RWPE2 (cell line): ENCODE results near the gene TAF4.
A peak's percentile ranks its signal among the peaks of the same experiment; 100 is the strongest.

ENCODE experiments used
- ATAC-seq: fragments of 200-7000 bp; cut with Tn5 transposase; 3 replicates; pipeline ENCODE4 v1.9.1; 2021; ENCODE audit warnings: low read depth
- DNase-seq: peaks from one replicate; pipeline ENCODE4 v3.0.0-alpha.2; 2020; ENCODE audit warnings: low spot score
- H3K27ac ChIP-seq: fragments of 450-650 bp; 2 replicates; pipeline ENCODE4 v1.5.1; 2017; ENCODE audit warnings: mild to moderate bottlenecking; ENCODE audit not compliant: poor library complexity, severe bottlenecking
- H3K27me3 ChIP-seq: fragments of 250-450 bp; sonication (Bioruptor Pico); 2 replicates; pipeline ENCODE4 v1.5.1; 2021; ENCODE audit warnings: mild to moderate bottlenecking, moderate library complexity; ENCODE audit not compliant: insufficient read depth, poor library complexity, severe bottlenecking
- H3K36me3 ChIP-seq: fragments of 250-450 bp; sonication (Bioruptor Pico); 2 replicates; pipeline ENCODE4 v1.5.1; 2020; ENCODE audit warnings: low read depth, mild to moderate bottlenecking, moderate library complexity
- H3K4me1 ChIP-seq: fragments of 250-450 bp; sonication (Bioruptor Pico); 2 replicates; pipeline ENCODE4 v1.5.1; 2021; ENCODE audit warnings: mild to moderate bottlenecking, moderate library complexity; ENCODE audit not compliant: insufficient read depth, poor library complexity, severe bottlenecking
- H3K4me3 ChIP-seq: fragments of 250-450 bp; sonication (Bioruptor Pico); 2 replicates; pipeline ENCODE4 v1.5.1; 2021; ENCODE audit warnings: mild to moderate bottlenecking, moderate library complexity; ENCODE audit not compliant: severe bottlenecking
- H3K9me3 ChIP-seq: fragments of 250-450 bp; sonication (Bioruptor Pico); 2 replicates; pipeline ENCODE4 v1.5.1; 2021; ENCODE audit warnings: mild to moderate bottlenecking, moderate library complexity; ENCODE audit not compliant: severe bottlenecking
- CTCF ChIP-seq: fragments of 450-650 bp; IDR thresholded peaks from one replicate; pipeline ENCODE4 v1.5.1; 2017; ENCODE audit warnings: mild to moderate bottlenecking, moderate library complexity; ENCODE audit not compliant: poor library complexity, severe bottlenecking

TAF4 gene

GRCh38 chr20:61960836-61961235 is 104.8 kb downstream of the TAF4 start:
- no peaks in the 10 kb centered on the region for H3K4me1 ChIP-seq
- H3K36me3 ChIP-seq = no peaks in the 10 kb centered on the region
- peaks cover 45% of the 10 kb centered on the region for H3K27me3 ChIP-seq
- no peak overlapping the region for H3K27ac ChIP-seq
- TF ChIP-seq CTCF = no peak
- no peak overlapping the region for H3K4me3 ChIP-seq
- no peaks in the 10 kb centered on the region for H3K9me3 ChIP-seq
- DNase-seq = peak; percentile 29
- no peak for ATAC-seq

GRCh38 chr20:61958773-61959700 is 106.6 kb downstream of the TAF4 start:
- peak; percentile 71 for ATAC-seq
- no peaks in the 10 kb centered on the region for H3K36me3 ChIP-seq
- no peaks in the 10 kb centered on the region for H3K4me1 ChIP-seq

GRCh38 chr20:61957961-61958715 is 107.5 kb downstream of the TAF4 start:
- H3K36me3 ChIP-seq = no peaks in the 10 kb centered on the region
- no peak overlapping the region for H3K27ac ChIP-seq
- H3K4me1 ChIP-seq = no peaks in the 10 kb centered on the region
- H3K27me3 ChIP-seq = peaks cover 48% of the 10 kb centered on the region
- no peak for TF ChIP-seq CTCF
- no peak overlapping the region for H3K4me3 ChIP-seq
- ATAC-seq (no peak), DNase-seq (peak; percentile 56)
- no peaks in the 10 kb centered on the region for H3K9me3 ChIP-seq

More at GRCh38 chr20:61958773-61959700, 106.6 kb downstream of the TAF4 start:
- peaks cover 48% of the 10 kb centered on the region for H3K27me3 ChIP-seq
- TF ChIP-seq CTCF = no peak
- peak; percentile 84 for DNase-seq
- no peaks in the 10 kb centered on the region for H3K9me3 ChIP-seq
- no peak overlapping the region for H3K27ac ChIP-seq
- no peak overlapping the region for H3K4me3 ChIP-seq

GRCh38 chr20:61956396-61957342 is 109.0 kb downstream of the TAF4 start:
- Histone ChIP-seq H3K27ac (no peak overlapping the region), H3K4me3 (no peak overlapping the region), H3K36me3 (no peaks in the 10 kb centered on the region), H3K4me1 (no peaks in the 10 kb centered on the region), H3K9me3 (no peaks in the 10 kb centered on the region), H3K27me3 (peaks cover 56% of the 10 kb centered on the region)
- ATAC-seq (no peak), DNase-seq (no peak)
- TF ChIP-seq CTCF = no peak
